ENCODE data around the gene ADIPOR2.
"Not testable (repeated sequence)": the region's sequence is repeated elsewhere in the genome, so short reads cannot be mapped to it uniquely, and the experiment has no call there.

The ADIPOR2 gene

GRCh38 chr12:1705774-1706631, 15.1 kb downstream of the ADIPOR2 start:
- DNase-seq = no peak

- DNase-seq = no peak
These were observed 15.7 kb downstream of the ADIPOR2 start for GRCh38 chr12:1706632-1706980.

GRCh38 chr12:1707051-1707450, 16.2 kb downstream of the ADIPOR2 start:
- DNase-seq = no peak

GRCh38 chr12:1709968-1710367, 19.1 kb downstream of the ADIPOR2 start:
- DNase-seq = not testable (repeated sequence)

- not testable (repeated sequence) for DNase-seq
These were observed 20.0 kb downstream of the ADIPOR2 start for GRCh38 chr12:1710870-1711269.

- DNase-seq = not testable (repeated sequence)
These were observed 20.8 kb downstream of the ADIPOR2 start for GRCh38 chr12:1711536-1712211.

GRCh38 chr12:1712305-1712704, 21.4 kb downstream of the ADIPOR2 start:
- DNase-seq = not testable (repeated sequence)

- DNase-seq = not testable (repeated sequence)
These were observed 22.0 kb downstream of the ADIPOR2 start for GRCh38 chr12:1712852-1713251.

- DNase-seq = not testable (repeated sequence)
These were observed 23.0 kb downstream of the ADIPOR2 start for GRCh38 chr12:1713783-1714348.

GRCh38 chr12:1715459-1715858, 24.6 kb downstream of the ADIPOR2 start:
- not testable (repeated sequence) for DNase-seq

GRCh38 chr12:1716215-1716862, 25.5 kb downstream of the ADIPOR2 start:
- no peak for DNase-seq

- DNase-seq = no peak
These were observed 26.0 kb downstream of the ADIPOR2 start for GRCh38 chr12:1716911-1717310.

- DNase-seq = no peak
These were observed 28.3 kb downstream of the ADIPOR2 start for GRCh38 chr12:1719139-1719538.

GRCh38 chr12:1720494-1720893, 29.6 kb downstream of the ADIPOR2 start:
- DNase-seq = no peak

GRCh38 chr12:1723721-1724120, 32.9 kb downstream of the ADIPOR2 start:
- DNase-seq = no peak

GRCh38 chr12:1724250-1724649, 33.4 kb downstream of the ADIPOR2 start:
- no peak for DNase-seq

- no peak for DNase-seq
These were observed 35.9 kb downstream of the ADIPOR2 start for GRCh38 chr12:1726753-1727152.

- no peak for DNase-seq
These were observed 38.0 kb downstream of the ADIPOR2 start for GRCh38 chr12:1728824-1729223.

- no peak for DNase-seq
These were observed 40.3 kb downstream of the ADIPOR2 start for GRCh38 chr12:1731019-1731687.

GRCh38 chr12:1731688-1732078, 40.8 kb downstream of the ADIPOR2 start:
- not testable (repeated sequence) for DNase-seq

- no peak for DNase-seq
These were observed 42.0 kb downstream of the ADIPOR2 start for GRCh38 chr12:1732914-1733313.

- DNase-seq = not testable (repeated sequence)
These were observed 42.8 kb downstream of the ADIPOR2 start for GRCh38 chr12:1733712-1734111.

Measured in effector CD8-positive, alpha-beta T cell (primary cell).